Measurements from ENCODE around the gene MSMO1.
A peak's percentile ranks its signal among the peaks of the same experiment; 100 is the strongest.

The MSMO1 gene

GRCh38 chr4:165345666-165346417, 18.4 kb downstream of the MSMO1 start:
- no peaks in the 10 kb centered on the region for H3K4me1 ChIP-seq (ENCODE audit: insufficient read depth, insufficient read length)
- TF ChIP-seq ZNF274 (IDR thresholded peaks at IDR 0.05; ENCODE audit: low read depth, low read length) = no peak
- TF ChIP-seq YY1 (IDR thresholded peaks at IDR 0.05; ENCODE audit: insufficient read depth, insufficient read length) = no peak
- no peak for TF ChIP-seq SUZ12 (IDR thresholded peaks at IDR 0.05; ENCODE audit: extremely low read depth, insufficient read depth, insufficient read length)
- DNase-seq (ENCODE audit: low read depth, low spot score) = no peak

GRCh38 chr4:165347647-165348569, 20.4 kb downstream of the MSMO1 start:
- Histone ChIP-seq H3K27me3 (ENCODE audit: insufficient read depth, insufficient read length) (no peaks in the 10 kb centered on the region), H3K9ac (ENCODE audit: insufficient read length, low read depth) (no peak overlapping the region), H3K4me1 (ENCODE audit: insufficient read depth, insufficient read length) (no peaks in the 10 kb centered on the region), H3K9me3 (ENCODE audit: insufficient read depth, low read length) (no peaks in the 10 kb centered on the region), H3K4me3 (ENCODE audit: insufficient read length, low read depth) (no peak overlapping the region), H3K36me3 (ENCODE audit: insufficient read depth, insufficient read length, low read length) (peaks cover 4% of the 10 kb centered on the region)
- no peak for DNase-seq (ENCODE audit: low read depth, low spot score)
- TF ChIP-seq YY1 (IDR thresholded peaks at IDR 0.05; ENCODE audit: insufficient read depth, insufficient read length) (no peak), ZNF274 (IDR thresholded peaks at IDR 0.05; ENCODE audit: low read depth, low read length) (no peak), SUZ12 (IDR thresholded peaks at IDR 0.05; ENCODE audit: extremely low read depth, insufficient read depth, insufficient read length) (no peak)

More at GRCh38 chr4:165345666-165346417, 18.4 kb downstream of the MSMO1 start:
- H3K4me3 ChIP-seq (ENCODE audit: insufficient read length, low read depth) = no peak overlapping the region
- no peaks in the 10 kb centered on the region for H3K9me3 ChIP-seq (ENCODE audit: insufficient read depth, low read length)
- peaks cover 16% of the 10 kb centered on the region for H3K36me3 ChIP-seq (ENCODE audit: insufficient read depth, insufficient read length, low read length)
- no peak overlapping the region for H3K9ac ChIP-seq (ENCODE audit: insufficient read length, low read depth)
- H3K27me3 ChIP-seq (ENCODE audit: insufficient read depth, insufficient read length) = no peaks in the 10 kb centered on the region

GRCh38 chr4:165351359-165352130, 24.1 kb downstream of the MSMO1 start:
- Histone ChIP-seq H3K9me3 (ENCODE audit: insufficient read depth, low read length) (no peaks in the 10 kb centered on the region), H3K4me3 (ENCODE audit: insufficient read length, low read depth) (no peak overlapping the region), H3K4me1 (ENCODE audit: insufficient read depth, insufficient read length) (no peaks in the 10 kb centered on the region), H3K36me3 (ENCODE audit: insufficient read depth, insufficient read length, low read length) (no peaks in the 10 kb centered on the region), H3K9ac (ENCODE audit: insufficient read length, low read depth) (no peak overlapping the region), H3K27me3 (ENCODE audit: insufficient read depth, insufficient read length) (no peaks in the 10 kb centered on the region)
- no peak for DNase-seq (ENCODE audit: low read depth, low spot score)
- TF ChIP-seq ZNF274 (IDR thresholded peaks at IDR 0.05; ENCODE audit: low read depth, low read length) (no peak), SUZ12 (IDR thresholded peaks at IDR 0.05; ENCODE audit: extremely low read depth, insufficient read depth, insufficient read length) (no peak), YY1 (IDR thresholded peaks at IDR 0.05; ENCODE audit: insufficient read depth, insufficient read length) (no peak)

GRCh38 chr4:165355900-165356300, 28.4 kb downstream of the MSMO1 start:
- no peaks in the 10 kb centered on the region for H3K4me1 ChIP-seq (ENCODE audit: insufficient read depth, insufficient read length)
- no peaks in the 10 kb centered on the region for H3K27me3 ChIP-seq (ENCODE audit: insufficient read depth, insufficient read length)
- DNase-seq (ENCODE audit: low read depth, low spot score) = peak; percentile 35
- H3K4me3 ChIP-seq (ENCODE audit: insufficient read length, low read depth) = no peak overlapping the region
- no peaks in the 10 kb centered on the region for H3K36me3 ChIP-seq (ENCODE audit: insufficient read depth, insufficient read length, low read length)
- no peak overlapping the region for H3K9ac ChIP-seq (ENCODE audit: insufficient read length, low read depth)
- no peaks in the 10 kb centered on the region for H3K9me3 ChIP-seq (ENCODE audit: insufficient read depth, low read length)
- TF ChIP-seq YY1 (IDR thresholded peaks at IDR 0.05; ENCODE audit: insufficient read depth, insufficient read length) = no peak

GRCh38 chr4:165359506-165359905, 32.0 kb downstream of the MSMO1 start:
- TF ChIP-seq ZNF274 (IDR thresholded peaks at IDR 0.05; ENCODE audit: low read depth, low read length) (no peak), SUZ12 (IDR thresholded peaks at IDR 0.05; ENCODE audit: extremely low read depth, insufficient read depth, insufficient read length) (no peak), YY1 (IDR thresholded peaks at IDR 0.05; ENCODE audit: insufficient read depth, insufficient read length) (no peak)
- no peak overlapping the region for H3K9ac ChIP-seq (ENCODE audit: insufficient read length, low read depth)
- H3K4me3 ChIP-seq (ENCODE audit: insufficient read length, low read depth) = no peak overlapping the region
- H3K27me3 ChIP-seq (ENCODE audit: insufficient read depth, insufficient read length) = no peaks in the 10 kb centered on the region
- no peak for DNase-seq (ENCODE audit: low read depth, low spot score)
- H3K4me1 ChIP-seq (ENCODE audit: insufficient read depth, insufficient read length) = no peaks in the 10 kb centered on the region
- no peaks in the 10 kb centered on the region for H3K36me3 ChIP-seq (ENCODE audit: insufficient read depth, insufficient read length, low read length)
- H3K9me3 ChIP-seq (ENCODE audit: insufficient read depth, low read length) = no peaks in the 10 kb centered on the region

GRCh38 chr4:165360041-165360695, 32.7 kb downstream of the MSMO1 start:
- no peak for TF ChIP-seq SUZ12 (IDR thresholded peaks at IDR 0.05; ENCODE audit: extremely low read depth, insufficient read depth, insufficient read length)
- no peak for TF ChIP-seq ZNF274 (IDR thresholded peaks at IDR 0.05; ENCODE audit: low read depth, low read length)
- Histone ChIP-seq H3K4me3 (ENCODE audit: insufficient read length, low read depth) (no peak overlapping the region), H3K9ac (ENCODE audit: insufficient read length, low read depth) (no peak overlapping the region), H3K27me3 (ENCODE audit: insufficient read depth, insufficient read length) (no peaks in the 10 kb centered on the region), H3K36me3 (ENCODE audit: insufficient read depth, insufficient read length, low read length) (no peaks in the 10 kb centered on the region), H3K9me3 (ENCODE audit: insufficient read depth, low read length) (no peaks in the 10 kb centered on the region), H3K4me1 (ENCODE audit: insufficient read depth, insufficient read length) (no peaks in the 10 kb centered on the region)
- DNase-seq (ENCODE audit: low read depth, low spot score) = no peak
